GM19023 (cell line): ENCODE data around the gene HSPH1.
"Not testable (repeated sequence)": the region's sequence is repeated elsewhere in the genome, so short reads cannot be mapped to it uniquely, and the experiment has no call there.

ENCODE experiments used
- ATAC-seq: cut with Tn5 transposase; IDR thresholded peaks from one replicate; pipeline ENCODE4 v1.9.1; 2021; ENCODE audit warnings: mild to moderate bottlenecking, moderate library complexity; ENCODE audit not compliant: unreplicated experiment

HSPH1 gene

GRCh38 chr13:31100721-31101120 is 61.0 kb downstream of the HSPH1 start:
- no peak for ATAC-seq

GRCh38 chr13:31097911-31098434 is 63.7 kb downstream of the HSPH1 start:
- not testable (repeated sequence) for ATAC-seq

- no peak for ATAC-seq
Observed at GRCh38 chr13:31096654-31097302, 64.9 kb downstream of the HSPH1 start.

- no peak for ATAC-seq
Observed at GRCh38 chr13:31094331-31095015, 67.2 kb downstream of the HSPH1 start.

- ATAC-seq = no peak
Observed at GRCh38 chr13:31093145-31093885, 68.4 kb downstream of the HSPH1 start.

- ATAC-seq = no peak
Observed at GRCh38 chr13:31092646-31093045, 69.1 kb downstream of the HSPH1 start.

GRCh38 chr13:31090961-31091624 is 70.6 kb downstream of the HSPH1 start:
- ATAC-seq = peak; percentile 62

GRCh38 chr13:31090096-31090495 is 71.6 kb downstream of the HSPH1 start:
- no peak for ATAC-seq

GRCh38 chr13:31089649-31090048 is 72.1 kb downstream of the HSPH1 start:
- ATAC-seq = no peak

- no peak for ATAC-seq
Observed at GRCh38 chr13:31088826-31089420, 72.8 kb downstream of the HSPH1 start.
